ENCODE measurements around the gene MVD.
"Not testable (repeated sequence)": the region's sequence is repeated elsewhere in the genome, so short reads cannot be mapped to it uniquely, and the experiment has no call there.

DNA sequence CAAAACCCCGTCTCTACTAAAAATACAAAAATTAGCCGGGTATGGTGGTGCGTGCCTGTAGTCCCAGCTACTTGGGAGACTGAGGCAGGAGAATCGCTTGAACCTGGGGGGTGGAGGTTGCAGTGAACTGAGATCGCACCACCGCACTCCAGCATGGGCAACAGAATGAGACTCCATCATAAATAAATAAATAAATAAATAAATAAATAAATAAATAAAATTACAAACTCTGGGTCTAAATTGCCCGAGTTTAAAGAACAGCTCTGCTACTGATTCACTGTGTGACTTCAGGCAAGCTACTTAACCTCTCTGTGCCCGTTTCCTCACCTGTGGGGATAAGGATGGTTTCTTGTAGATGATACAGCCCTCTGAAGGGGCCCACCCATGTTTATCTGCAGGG, 6.6 kb upstream of the MVD start:
- not testable (repeated sequence) for TF ChIP-seq CTCF (IDR thresholded peaks at IDR 0.05; ENCODE audit: low read length); EZH2 (IDR thresholded peaks at IDR 0.05; ENCODE audit: borderline replicate concordance, low read length)

Data from OCI-LY1 (cell line).